IPS-NIHi7 (cell line): ENCODE results near the gene SETD5.
A peak's percentile ranks its signal among the peaks of the same experiment; 100 is the strongest.

Source experiments
- DNase-seq: peaks from one replicate; pipeline ENCODE4 v3.0.0; 2012; ENCODE audit warnings: mixed read lengths; ENCODE audit errors: extremely low spot score

The SETD5 gene

DNA sequence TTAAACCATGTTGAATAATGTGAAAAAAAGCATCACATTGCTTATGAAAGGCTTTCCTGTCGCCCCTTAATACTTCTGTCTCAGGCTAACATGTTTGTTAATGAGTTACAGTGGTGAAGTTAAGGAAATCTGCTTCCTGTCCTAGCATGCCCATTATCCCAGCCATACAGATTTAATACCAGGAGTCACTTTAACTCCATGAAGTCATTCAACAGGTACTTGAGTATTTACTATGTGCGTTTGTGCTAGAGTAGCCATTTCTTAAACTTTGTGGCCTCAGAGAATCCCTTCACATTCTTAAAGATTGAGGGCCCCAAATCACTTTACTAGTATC is 10.1 kb upstream of the SETD5 start:
- DNase-seq: no peak

DNA sequence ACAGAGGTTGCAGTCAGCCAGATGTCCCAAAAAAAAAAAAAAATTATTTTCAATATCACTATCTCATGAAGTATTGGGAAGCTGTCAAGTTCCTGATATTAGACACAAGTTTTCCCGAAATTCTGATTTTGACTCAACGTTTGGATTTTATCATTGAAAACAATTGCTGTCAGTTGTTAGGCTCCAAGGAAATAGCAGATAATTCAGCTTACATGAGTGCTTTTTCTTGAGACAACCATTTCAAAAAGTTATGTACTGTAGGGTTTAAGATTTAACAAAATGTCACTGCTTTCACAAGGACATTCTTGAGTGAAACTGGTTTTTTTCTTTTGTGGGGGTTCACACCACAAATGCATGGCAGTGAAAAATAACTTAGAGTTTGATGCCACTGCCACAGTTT is 9.3 kb upstream of the SETD5 start:
- no peak for DNase-seq

DNA sequence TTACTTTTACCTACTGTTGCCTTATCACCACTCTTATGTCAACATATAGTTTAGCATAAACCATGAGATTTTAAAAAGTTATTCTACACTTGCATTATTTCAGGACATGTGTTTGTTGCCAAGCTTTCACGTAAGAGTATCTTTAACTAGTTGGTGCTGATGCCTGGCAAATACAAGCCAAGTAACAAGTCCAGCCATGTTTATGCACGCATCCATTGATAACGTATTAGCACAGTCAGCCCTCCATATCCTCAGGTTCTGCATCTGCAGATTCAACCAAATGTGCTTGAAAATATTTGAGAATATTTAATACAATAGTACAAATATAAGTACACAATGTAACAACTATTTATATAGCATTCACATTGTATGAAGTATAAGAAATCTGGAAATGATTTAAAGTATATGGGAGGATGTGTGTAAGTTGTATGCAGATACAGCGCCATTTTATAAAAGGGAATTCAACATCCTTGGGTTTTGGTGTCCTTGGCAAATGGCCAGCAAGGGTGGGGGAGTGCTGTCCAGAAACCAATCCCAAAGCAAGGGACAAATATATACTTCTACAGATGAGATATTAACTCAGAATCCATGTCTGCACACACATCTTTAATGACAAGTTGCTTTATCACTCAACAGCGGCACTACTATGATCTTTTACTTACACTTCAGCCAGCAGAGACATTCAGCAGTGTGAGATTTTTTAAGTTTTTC is 8.7 kb upstream of the SETD5 start:
- no peak for DNase-seq

DNA sequence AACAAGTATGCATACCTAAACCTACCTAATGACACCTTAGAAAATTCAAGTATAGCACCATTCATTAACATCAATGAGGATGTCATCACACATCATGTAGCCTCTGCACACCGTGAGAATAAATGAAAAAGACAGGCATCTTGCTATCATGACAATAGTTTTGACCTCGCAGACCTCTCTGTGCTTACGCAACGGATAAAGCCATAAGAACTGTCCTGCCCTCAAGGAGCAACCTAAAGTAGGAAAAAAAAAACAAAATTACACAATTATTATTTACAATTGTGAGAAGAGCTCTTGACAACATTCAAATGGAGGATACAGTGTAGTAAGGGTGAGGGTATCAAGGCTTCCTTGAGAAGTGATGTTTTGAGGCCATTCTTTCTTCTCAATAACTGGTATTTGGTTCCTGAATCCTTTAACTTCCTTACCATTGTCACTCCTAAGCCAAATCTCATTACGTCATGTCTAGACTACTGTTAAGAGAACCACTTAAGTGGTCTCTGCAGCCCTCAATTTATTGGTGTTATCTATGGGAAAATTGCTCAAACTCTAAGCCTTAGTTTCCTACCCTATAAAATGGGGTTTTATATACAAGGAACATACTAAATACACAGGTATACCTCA is 7.0 kb upstream of the SETD5 start:
- no peak for DNase-seq

DNA sequence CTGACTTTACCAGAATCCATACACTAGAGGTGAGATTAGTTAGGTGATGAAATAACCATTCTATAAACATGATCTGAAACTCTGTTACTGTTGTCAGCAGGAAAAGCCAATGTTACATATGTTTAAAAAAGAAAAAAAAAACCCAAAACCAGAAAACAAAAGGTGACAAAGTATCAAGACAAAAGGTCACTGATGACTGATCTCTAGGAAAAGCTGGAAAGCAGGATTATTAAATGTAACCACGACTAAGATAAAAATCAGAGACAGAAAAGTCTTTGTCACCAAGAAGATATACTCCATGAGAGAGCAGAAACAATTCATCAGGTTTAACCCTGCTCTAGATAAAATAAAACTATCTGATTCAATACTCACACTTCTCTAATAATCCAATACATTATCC is 5.4 kb upstream of the SETD5 start:
- DNase-seq: no peak

DNA sequence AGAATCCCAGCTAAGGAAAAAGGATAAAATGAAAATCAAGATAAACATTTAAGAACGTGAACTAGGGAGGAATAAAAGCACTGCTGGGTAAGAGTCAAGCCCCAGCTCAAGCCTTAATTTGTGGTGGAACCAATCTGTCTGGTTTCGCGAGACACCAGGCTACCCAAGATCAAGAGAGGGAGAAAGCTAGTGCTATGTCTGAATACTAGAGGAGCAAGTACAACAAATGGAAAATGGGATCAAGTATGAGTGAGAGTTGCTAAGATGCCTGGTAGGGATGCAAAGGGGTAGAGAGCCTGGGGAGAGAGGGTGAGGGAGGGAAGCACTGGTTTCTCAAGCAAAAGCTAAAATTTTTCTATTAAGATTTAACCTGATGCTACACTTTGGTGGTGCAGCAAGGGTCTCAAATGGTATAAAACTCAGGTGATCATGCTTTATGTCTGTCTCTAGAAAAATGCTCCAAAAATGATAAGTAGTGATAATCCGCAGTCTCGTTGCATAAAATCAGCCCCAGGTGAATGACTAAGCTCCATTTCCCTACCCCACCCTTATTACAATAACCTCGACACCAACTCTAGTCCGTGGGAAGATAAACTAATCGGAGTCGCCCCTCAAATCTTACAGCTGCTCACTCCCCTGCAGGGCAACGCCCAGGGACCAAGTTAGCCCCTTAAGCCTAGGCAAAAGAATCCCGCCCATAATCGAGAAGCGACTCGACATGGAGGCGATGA is 1.7 kb upstream of the SETD5 start:
- no peak for DNase-seq

DNA sequence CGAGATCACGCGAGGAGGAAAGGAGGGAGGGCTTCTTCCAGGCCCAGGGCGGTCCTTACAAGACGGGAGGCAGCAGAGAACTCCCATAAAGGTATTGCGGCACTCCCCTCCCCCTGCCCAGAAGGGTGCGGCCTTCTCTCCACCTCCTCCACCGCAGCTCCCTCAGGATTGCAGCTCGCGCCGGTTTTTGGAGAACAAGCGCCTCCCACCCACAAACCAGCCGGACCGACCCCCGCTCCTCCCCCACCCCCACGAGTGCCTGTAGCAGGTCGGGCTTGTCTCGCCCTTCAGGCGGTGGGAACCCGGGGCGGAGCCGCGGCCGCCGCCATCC is 1.1 kb upstream of the SETD5 start:
- DNase-seq: peak; percentile 75

DNA sequence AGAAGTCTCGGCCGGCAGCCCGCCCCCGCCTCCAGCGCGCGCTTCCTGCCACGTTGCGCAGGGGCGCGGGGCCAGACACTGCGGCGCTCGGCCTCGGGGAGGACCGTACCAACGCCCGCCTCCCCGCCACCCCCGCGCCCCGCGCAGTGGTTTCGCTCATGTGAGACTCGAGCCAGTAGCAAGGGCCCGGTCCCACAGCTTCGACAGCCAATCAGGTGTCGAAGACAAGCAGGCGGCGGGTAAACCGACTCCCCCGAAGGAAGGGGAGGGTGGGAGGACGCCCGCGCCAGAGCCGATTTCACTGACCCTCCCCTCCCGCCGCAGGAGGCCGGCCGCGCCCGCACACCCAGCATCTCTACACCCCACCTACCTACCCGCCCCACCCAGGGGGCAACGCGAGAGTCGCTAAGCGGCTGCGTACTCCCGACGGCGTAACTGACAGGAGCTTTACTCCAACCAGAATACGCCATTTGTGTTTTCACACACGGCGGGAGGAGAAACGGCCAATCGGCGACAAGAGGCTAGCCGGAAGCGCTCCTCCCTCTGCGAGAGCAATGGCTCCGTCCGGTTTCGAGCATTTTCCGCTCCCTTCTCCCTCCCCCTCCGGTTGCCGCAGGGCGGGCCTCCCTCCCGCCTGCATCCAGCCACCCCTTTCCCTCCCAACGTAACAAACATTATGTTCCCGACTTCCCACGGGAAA is 633 bp upstream of the SETD5 start:
- DNase-seq: peak; percentile 87

DNA sequence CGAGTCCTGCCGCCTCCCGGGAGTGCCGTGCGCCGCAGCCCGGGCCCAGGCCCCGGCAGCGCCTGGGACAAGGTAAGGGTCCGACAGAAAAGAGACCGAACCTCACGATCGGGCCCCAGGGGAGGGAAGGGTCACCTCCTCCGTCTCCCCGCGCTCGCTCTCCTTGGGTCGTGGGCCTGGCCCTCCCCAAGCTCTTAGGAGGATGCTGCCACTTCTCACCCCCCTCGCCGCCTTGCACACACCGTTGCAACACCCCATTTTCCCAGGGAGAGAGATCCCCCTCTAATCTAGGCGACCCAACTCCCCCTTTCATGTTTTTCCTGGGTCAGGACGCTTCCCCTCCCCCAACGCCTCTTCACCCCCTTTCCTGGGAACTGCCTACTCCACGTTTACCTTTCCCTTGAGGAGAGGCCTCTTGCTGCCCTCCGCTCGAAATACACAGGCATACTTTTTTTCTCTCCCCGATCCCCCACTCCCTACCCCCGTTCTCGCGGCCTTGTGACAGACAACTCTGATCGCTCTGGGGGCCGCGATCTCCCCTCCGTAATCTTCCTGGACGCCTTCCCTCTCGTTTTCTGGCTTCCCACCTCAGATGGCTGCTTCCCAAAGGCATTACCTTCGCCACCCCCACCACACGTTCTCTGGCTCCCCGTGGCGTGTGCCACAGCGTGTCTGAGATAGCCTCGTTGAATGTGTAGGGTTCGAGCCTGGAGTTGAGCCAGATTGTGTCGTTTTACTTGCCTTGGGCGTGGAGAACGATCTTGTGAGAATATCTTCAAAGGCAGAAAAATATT is 688 bp downstream of the SETD5 start:
- no peak for DNase-seq

DNA sequence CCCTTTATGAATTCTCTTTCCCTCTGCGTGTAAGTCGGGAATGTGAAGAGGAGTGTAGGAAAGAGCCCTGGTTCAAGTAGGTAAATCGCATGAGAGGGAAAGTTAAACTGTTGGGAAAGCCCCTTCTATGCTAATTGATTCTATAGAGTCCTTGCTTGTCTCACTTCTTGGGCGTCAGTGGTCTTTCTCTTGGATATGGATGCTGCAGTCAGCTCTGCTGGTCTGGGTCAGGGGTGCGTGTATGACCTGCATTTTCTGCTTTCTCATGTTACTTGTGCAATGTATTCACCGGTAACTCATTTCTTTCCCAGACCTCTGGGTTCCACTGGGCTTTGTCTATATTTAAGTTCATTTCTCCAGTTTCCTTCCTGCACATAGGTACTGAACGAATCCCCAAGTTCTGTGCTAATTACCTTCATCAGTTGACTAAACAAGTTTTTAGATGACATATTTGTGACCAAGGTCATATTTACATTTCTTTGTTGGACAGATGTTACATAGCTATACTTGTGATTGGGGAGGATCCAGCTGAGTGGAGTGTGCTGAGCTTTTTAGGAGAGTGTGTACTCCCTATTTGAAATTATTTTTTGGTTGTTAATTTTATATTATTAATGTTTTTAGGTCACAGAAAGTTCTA is 1.4 kb downstream of the SETD5 start:
- no peak for DNase-seq

DNA sequence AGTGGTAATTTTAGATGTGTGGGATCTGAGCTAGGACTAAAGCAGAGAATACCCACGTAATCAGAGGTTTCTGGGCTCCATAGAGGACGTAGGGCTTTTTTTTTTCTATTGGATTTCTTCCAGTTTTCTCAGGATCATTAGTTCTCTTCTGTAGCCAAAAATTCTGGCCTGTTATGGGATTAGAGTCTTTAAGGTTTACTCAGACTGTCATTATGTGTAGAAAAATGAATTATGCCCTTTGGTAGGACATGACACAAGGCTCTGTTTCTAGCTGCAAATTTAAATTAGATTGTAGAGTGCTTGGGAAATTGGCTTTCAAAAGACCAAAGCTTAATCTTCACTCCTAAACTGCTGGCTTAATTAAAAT is 1.9 kb downstream of the SETD5 start:
- no peak for DNase-seq

DNA sequence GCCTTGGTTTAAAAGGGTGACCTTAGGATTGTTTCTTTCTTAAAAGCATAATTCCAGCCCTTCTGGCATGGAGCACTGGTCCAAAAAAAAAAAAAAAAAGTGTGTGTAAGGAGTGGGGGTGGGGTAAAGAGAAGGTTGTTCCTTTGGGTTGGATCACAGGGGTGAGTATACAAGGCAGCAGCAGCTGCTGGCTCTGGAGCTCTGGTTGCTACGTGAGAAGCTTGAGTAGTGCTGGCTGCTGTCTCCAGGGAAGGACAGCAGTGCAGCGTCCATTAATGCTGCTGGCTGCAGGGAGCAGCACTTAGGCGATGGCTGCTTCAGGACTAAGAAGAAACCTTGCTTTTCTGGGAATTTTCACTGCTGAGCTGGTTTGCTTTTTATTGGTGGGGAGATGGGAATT is 2.3 kb downstream of the SETD5 start:
- DNase-seq: peak; percentile 68

DNA sequence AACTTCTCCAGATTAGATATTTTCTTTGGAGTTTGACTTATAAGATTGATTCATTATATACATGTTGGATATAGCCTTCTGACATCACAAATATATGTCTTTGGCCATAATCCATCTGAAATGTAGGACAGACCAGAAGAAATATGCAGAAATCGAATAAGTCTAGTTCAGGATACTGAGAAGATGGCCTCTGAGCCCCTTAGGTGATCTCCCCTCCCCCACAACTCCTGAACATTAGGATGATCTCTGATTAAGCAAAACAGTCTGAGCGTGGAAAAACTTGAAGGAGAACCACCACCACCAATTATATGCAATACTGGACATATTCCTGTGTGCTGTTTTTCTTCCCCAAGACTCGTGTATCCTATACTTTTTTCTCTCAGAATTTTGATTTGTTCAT is 3.2 kb downstream of the SETD5 start:
- no peak for DNase-seq

DNA sequence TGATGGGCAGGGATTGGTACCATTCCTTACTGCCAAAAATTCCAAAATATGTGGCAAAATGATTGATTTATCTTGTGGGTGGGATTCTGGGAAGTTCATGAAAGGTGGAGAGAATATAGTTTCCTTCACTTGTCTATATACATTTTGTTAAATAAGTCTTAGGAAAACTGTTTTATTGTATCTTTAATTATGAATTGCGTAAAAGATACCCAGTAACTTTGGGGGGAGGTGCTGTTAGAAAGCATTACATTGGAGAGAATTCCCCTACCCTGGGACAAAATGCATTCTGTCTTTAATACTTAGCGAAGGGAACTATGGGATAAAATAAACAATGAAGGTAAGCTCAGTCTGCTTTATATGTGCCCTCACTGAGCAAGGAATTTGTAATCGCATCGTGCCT is 4.6 kb downstream of the SETD5 start:
- no peak for DNase-seq

DNA sequence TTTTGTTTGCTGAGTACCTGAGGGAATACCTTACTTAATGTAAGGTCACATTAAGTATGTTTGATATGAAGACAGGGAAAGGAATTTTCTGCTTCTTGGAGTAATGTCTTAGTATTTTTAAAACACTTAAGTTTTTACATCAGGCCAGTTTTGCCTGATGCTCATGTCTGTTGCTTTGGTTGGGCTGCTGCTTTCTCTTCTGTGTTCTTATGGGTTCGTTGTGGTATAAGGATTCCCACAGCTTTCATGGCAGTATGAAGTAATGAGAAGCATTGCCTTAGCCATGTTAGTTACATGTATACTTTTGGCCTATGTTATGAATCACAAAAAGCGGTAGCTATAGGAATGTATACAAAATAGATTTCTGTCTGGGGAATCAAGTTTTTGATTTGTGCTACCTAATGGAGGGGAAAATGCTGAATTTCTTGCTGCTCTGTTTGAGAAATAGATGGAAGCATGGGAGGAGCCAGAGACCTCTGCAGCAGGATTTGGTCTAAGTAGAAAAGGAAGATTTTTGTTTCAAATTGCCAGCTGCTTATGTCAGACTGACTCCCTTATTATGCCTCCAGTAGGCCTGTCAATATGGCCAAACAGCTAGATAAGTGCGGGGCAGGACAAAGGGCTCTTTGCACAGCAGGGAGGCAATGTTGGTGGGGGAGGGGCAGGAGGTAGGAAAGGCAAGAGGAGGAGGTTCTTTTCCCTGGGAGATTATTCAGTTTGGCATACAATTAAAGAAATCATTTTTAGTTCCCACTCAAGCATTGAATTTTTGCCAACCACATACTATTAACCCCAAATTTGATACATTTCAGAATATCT is 5.2 kb downstream of the SETD5 start:
- DNase-seq: peak; percentile 63

DNA sequence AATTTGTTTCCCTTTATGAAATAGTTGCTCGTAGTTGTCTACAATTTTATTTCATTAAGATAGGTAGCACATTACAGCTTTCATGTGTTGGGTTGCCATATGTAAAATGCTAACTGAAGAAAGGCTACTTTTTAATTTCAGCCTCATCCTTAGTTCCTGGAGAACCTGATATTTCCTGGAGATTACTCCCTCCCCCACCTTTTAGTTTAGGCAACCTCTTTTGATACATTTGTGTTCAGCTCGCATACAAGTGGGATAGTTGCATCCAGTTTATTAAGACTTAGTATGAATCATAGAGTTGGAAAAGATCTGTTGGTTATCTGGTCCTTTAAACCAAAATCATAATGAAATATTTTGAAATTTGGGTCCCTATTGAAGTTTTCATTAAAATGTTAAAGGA is 6.0 kb downstream of the SETD5 start:
- DNase-seq: no peak

DNA sequence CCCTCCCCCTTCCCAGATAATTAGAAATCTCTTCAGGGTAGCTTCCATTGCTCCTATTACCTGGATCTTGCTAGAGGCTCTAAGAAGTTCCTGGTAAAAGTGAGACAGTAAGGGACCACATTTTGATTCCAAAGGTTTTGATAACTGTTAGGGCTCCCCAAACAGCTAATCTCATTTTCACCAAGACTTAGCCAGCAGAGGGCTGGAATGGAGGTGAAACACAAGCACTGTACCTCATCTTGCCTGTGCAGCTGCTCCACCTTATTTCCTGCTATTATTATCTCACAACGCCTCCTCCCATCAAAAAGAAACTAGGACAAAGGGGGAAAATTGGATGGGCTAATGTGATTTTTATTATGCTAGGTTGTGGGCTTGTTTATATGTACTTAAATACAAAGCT is 7.3 kb downstream of the SETD5 start:
- DNase-seq: no peak

DNA sequence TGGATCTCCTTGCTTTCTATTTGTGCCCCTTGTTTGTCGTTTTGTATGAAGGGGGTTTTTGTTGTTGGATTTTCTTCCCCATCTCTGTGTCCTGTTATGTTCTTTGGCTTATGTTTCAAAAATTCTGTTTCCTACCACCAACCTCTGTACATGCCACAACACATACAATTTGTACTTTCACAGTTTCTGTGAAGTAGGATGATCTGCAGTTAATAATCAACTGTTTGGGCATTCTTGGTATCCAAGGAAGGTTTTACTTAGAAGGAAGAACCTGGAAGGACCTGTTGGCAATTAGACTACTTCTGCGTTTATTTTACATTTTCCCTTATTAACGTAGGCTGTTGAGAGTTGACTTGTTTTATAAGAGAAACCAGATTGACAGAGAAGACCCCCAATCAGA is 8.3 kb downstream of the SETD5 start:
- DNase-seq: no peak

DNA sequence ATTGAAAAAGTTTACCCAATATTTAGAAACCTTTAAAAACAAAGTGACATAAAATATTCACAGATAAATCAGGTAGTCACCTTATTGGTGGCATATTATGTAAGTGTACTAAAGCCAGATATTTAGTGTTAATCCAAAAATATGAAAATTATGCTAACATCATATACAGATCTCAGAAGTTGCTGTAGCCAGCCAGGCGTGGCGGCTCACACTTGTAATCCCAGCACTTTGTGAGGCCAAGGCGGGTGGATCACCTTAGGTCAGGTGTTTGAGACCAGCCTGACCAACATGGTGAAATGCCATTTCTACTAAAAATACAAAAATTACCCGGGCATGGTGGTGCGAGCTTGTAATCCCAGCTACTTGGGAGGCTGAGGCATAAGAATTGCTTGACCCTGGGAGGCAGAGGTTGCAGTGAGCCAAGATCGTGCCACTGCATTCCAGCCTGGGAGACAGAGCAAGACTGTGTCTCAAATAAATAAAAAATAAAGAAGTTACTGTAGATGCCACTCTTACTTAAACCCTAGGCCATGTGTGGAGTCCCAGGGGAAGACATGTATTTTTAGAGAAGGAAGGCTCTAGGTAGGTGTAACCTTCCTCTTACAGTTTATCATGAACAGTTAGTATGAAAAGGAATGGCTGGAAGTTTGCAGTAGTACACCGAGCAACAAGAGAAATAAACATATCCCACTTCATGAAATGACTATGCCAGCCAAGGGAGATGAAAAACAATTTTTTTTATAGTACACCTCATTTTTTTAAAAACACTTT is 9.6 kb downstream of the SETD5 start:
- no peak for DNase-seq

DNA sequence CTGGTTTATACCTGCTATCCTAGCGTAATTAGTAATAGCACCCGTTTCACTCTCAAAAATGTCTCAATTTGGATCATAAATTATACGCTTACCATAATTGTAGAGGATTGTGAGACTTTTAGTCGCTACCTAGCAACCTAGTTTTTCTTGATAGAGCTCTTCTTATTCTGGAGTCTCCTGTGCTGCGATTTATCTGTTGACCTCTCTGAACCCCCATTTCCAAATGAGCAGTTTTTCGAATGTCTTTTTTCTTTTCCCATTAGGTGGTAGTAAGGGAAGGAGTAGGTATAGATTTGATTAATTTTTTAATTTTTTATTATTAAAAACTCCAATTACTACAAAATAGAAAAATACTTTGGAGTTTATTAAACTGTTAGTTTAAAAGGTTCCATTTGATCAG is 10.6 kb downstream of the SETD5 start:
- no peak for DNase-seq
